Neutrophil (primary cell): ENCODE results near the gene TBC1D8.

ENCODE experiments used
- H3K27ac ChIP-seq: fragments of 200-600 bp; sonication (generic); 2 replicates; pipeline ENCODE4 v1.5.1; 2016; ENCODE audit warnings: mild to moderate bottlenecking, moderate library complexity
- H3K27me3 ChIP-seq: fragments of 200-600 bp; sonication (generic); 2 replicates; pipeline ENCODE4 v1.6.0; 2016; ENCODE audit warnings: mild to moderate bottlenecking
- H3K36me3 ChIP-seq: fragments of 200-600 bp; sonication (generic); 2 replicates; pipeline ENCODE4 v1.5.1; 2017
- H3K4me1 ChIP-seq, 2 experiments: fragments of 200-600 bp in 1 of 2; sonication (generic) in 1 of 2; 1 replicate in 1 of 2; 2 replicates in 1 of 2; pipeline versions ENCODE4 v1.5.1 to v1.6.1; 2013 to 2016; ENCODE audit warnings: low read depth in 1 of 2, low read length in 1 of 2, mild to moderate bottlenecking in 1 of 2, moderate library complexity in 1 of 2; ENCODE audit not compliant: control insufficient read depth in 1 of 2, insufficient read depth in 1 of 2
- H3K4me3 ChIP-seq, 2 experiments: fragments of 200-600 bp in 1 of 2; sonication (generic) in 1 of 2; 1 replicate in 1 of 2; 2 replicates in 1 of 2; pipeline ENCODE4 v1.5.1; 2013 to 2016; ENCODE audit warnings: low read depth in 1 of 2, low read length in 1 of 2, mild to moderate bottlenecking in 1 of 2, moderate library complexity in 1 of 2
- H3K9me3 ChIP-seq: fragments of 200-600 bp; sonication (generic); 2 replicates; pipeline ENCODE4 v1.5.1; 2016
- TF ChIP-seq, protein P1 (sequence below): fragments of 200-600 bp; sonication (generic); IDR thresholded peaks from 2 replicates; pipeline ENCODE4 v1.5.1; 2016; ENCODE audit warnings: antibody characterized with exemption

The TBC1D8 gene

DNA sequence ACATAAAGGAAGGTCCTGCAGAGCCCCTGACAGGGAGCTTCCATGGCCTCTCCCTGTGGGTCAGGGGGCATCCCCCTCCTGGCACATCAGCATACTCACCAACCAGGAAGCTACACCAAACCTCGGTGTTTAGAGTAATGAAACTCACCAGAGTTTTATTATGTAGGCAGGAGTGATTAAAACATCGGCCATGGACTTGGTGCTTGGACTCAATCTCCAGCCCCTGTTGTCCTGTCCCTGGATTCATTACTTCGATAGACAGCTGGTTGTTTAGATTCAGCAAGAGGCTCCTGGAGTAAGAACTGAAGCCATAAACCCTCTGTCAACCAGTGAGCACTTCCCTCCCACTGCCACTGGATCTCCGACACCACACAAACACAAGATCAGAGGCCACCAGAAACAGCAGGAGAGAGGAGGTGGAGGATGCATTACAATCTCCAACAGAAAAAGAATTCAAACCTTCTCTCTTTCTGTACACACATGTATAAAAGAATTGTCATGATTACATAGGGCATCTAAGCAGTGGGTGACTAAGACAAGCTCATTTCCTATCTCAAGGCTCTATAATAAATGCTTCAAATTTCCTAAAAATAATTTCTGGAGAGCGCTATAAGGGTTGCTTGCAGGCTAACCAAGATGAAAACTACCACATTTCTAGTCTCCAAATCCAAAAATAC lies 27.2 kb downstream of the TBC1D8 start:
- Histone ChIP-seq H3K4me3 (no peak overlapping the region), H3K9me3 (no peaks in the 10 kb centered on the region), H3K27me3 (peaks cover 4% of the 10 kb centered on the region), H3K27ac (no peak overlapping the region), H3K4me1 (peaks cover 35 to 52% of the 10 kb centered on the region in 2 experiments), H3K36me3 (no peaks in the 10 kb centered on the region)
- TF ChIP-seq, protein P1, sequence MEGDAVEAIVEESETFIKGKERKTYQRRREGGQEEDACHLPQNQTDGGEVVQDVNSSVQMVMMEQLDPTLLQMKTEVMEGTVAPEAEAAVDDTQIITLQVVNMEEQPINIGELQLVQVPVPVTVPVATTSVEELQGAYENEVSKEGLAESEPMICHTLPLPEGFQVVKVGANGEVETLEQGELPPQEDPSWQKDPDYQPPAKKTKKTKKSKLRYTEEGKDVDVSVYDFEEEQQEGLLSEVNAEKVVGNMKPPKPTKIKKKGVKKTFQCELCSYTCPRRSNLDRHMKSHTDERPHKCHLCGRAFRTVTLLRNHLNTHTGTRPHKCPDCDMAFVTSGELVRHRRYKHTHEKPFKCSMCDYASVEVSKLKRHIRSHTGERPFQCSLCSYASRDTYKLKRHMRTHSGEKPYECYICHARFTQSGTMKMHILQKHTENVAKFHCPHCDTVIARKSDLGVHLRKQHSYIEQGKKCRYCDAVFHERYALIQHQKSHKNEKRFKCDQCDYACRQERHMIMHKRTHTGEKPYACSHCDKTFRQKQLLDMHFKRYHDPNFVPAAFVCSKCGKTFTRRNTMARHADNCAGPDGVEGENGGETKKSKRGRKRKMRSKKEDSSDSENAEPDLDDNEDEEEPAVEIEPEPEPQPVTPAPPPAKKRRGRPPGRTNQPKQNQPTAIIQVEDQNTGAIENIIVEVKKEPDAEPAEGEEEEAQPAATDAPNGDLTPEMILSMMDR, result no peak

DNA sequence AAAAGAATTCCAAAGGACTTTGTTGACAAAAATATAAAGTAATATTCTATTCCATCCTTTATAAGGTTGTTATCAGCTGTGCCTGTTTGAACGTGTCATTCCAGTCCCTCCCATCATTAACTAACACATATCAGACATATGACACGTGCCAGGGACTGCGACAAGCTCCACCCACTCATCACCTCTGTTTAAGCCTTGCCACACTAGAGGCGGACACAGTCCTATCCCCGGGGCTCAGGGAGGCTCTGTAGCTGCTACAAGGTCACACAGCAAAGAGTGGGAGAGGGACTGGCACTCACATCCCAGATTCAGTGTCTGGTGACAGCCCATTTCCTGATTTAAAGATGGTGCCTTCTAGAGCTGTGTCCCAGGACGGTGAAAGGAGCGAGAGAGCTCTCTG lies 30.0 kb downstream of the TBC1D8 start:
- Histone ChIP-seq H3K4me3 (no peak overlapping the region), H3K4me1 (peaks cover 34 to 53% of the 10 kb centered on the region in 2 experiments), H3K36me3 (no peaks in the 10 kb centered on the region), H3K27me3 (no peaks in the 10 kb centered on the region), H3K9me3 (no peaks in the 10 kb centered on the region), H3K27ac (no peak overlapping the region)
- TF ChIP-seq, protein P1, result no peak

GRCh38 chr2:101120124-101120996 lies 30.8 kb downstream of the TBC1D8 start:
- Histone ChIP-seq H3K9me3 (no peaks in the 10 kb centered on the region), H3K4me3 (no peak overlapping the region), H3K27ac (no peak overlapping the region), H3K27me3 (no peaks in the 10 kb centered on the region), H3K36me3 (no peaks in the 10 kb centered on the region), H3K4me1 (peaks cover 30 to 53% of the 10 kb centered on the region in 2 experiments)
- TF ChIP-seq, protein P1, result no peak

- Histone ChIP-seq H3K27ac (no peak overlapping the region), H3K27me3 (no peaks in the 10 kb centered on the region), H3K4me1 (peaks cover 30 to 53% of the 10 kb centered on the region in 2 experiments), H3K9me3 (no peaks in the 10 kb centered on the region), H3K36me3 (no peaks in the 10 kb centered on the region), H3K4me3 (no peak overlapping the region)
- TF ChIP-seq, protein P1, result no peak
Measured at GRCh38 chr2:101119431-101119830, 31.8 kb downstream of the TBC1D8 start.

DNA sequence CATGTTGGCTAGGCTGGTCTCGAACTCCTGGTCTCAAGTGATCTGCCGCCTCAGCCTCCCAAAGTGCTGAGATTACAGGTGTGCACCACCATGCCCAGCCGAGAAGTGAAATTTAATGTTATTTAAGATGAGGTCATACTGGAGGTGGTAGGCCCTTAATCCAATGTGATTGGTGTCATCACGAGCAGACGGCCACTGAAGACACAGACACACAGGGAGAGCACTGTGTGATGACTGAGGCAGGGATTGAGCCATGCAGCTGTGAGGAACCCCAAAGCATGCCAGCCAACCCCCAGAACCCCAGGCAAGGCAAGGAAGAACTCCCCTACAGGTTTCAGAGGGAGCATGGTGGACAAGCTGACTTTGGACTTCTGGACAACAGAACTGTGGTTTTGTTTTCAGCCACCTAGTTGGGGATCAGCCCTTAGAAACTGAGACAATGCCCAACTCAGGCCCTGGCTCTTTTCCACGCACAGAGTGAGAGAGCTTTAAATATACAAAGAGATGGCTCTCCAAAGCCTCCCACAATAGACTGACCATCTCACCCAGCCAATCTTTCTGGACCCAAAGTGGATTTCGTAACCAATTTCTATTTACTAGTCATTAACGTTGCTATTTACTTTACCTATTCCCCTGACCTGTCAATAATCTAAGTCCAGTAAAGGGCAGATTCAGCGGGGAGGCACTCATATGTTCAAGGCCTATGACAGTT lies 34.2 kb downstream of the TBC1D8 start:
- TF ChIP-seq, protein P1, result no peak
- Histone ChIP-seq H3K27me3 (no peaks in the 10 kb centered on the region), H3K9me3 (no peaks in the 10 kb centered on the region), H3K4me3 (no peak overlapping the region), H3K27ac (no peak overlapping the region), H3K4me1 (peaks cover 45 to 68% of the 10 kb centered on the region in 2 experiments), H3K36me3 (no peaks in the 10 kb centered on the region)
